IMR-90 (cell line): ENCODE data around the gene GLT8D2. TPM values are rescaled to one million over a fixed set of nuclear protein-coding genes. Genes with fewer than 3 reads are reported as not detected.
A peak's percentile ranks its signal among the peaks of the same experiment; 100 is the strongest.

Experiments
- ATAC-seq: fragments of 200-7000 bp; cut with Tn5 transposase; 2 replicates; pipeline ENCODE4 v1.9.1; 2020; ENCODE audit warnings: low read depth, mild to moderate bottlenecking, moderate library complexity
- BruUV-seq: library from RNA; stranded (reverse); fragments of 400-500 nt; replicated peaks from 2 replicates; lab custom pipeline; 2021; lab: Mats Ljungman, UMichigan
- CTCF ChIA-PET: fragments of 300-600 bp; formaldehyde crosslinking; extraction: SDS; loops from one replicate; lab custom pipeline; 2021; ENCODE audit warnings: antibody characterized with exemption; lab: Yijun Ruan, JAX
- POLR2A ChIA-PET: fragments of 300-600 bp; sonication (Branson Sonifier 250); formaldehyde crosslinking; loops from one replicate; lab custom pipeline; 2022; ENCODE audit warnings: antibody characterized with exemption; ENCODE audit not compliant: unreplicated experiment; lab: Charles Lee
- DNase-seq: peaks from one replicate; pipeline ENCODE4 v3.0.0; 2013
- H2AFZ ChIP-seq: replicated peaks from 2 replicates; pipeline ENCODE3; 2013; ENCODE audit warnings: low read length, mild to moderate bottlenecking; ENCODE audit not compliant: poor library complexity
- H2AK5ac ChIP-seq: 2 replicates; pipeline ENCODE4 v1.6.1; 2013; ENCODE audit warnings: low read depth, low read length, inconsistent platforms
- H2AK9ac ChIP-seq: replicated peaks from 2 replicates; pipeline ENCODE3; 2013; ENCODE audit warnings: mild to moderate bottlenecking, low read depth, low read length, moderate library complexity; ENCODE audit not compliant: poor library complexity
- H2BK120ac ChIP-seq: 2 replicates; pipeline ENCODE4 v1.6.1; 2013; ENCODE audit warnings: low read depth, low read length, inconsistent platforms
- H2BK15ac ChIP-seq: 3 replicates; pipeline ENCODE4 v1.6.1; 2013; ENCODE audit warnings: low read depth, low read length, inconsistent platforms
- H2BK20ac ChIP-seq: 2 replicates; pipeline ENCODE4 v1.6.1; 2013; ENCODE audit warnings: low read depth, mild to moderate bottlenecking, inconsistent platforms, low read length, moderate library complexity
- H2BK5ac ChIP-seq: 2 replicates; pipeline ENCODE4 v1.6.1; 2013; ENCODE audit warnings: mild to moderate bottlenecking, low read depth, low read length, inconsistent platforms; ENCODE audit not compliant: poor library complexity, severe bottlenecking
- H3K14ac ChIP-seq: replicated peaks from 2 replicates; pipeline ENCODE4 v1.6.1; 2013; ENCODE audit warnings: low read depth, low read length, inconsistent platforms
- H3K18ac ChIP-seq: 2 replicates; pipeline ENCODE4 v1.6.1; 2013; ENCODE audit warnings: low read depth, low read length, control low read depth
- H3K23ac ChIP-seq: 2 replicates; pipeline ENCODE4 v1.6.1; 2013; ENCODE audit warnings: low read depth, low read length, inconsistent platforms
- H3K27ac ChIP-seq: 2 replicates; pipeline ENCODE4 v1.5.1; 2013; ENCODE audit warnings: mild to moderate bottlenecking, control low read depth, low read length; ENCODE audit not compliant: insufficient read depth
- H3K27me3 ChIP-seq: 2 replicates; pipeline ENCODE4 v1.6.1; 2013; ENCODE audit warnings: low read length; ENCODE audit not compliant: control insufficient read depth, insufficient read depth
- H3K36me3 ChIP-seq: 2 replicates; pipeline ENCODE4 v1.6.1; 2013; ENCODE audit warnings: low read length, mixed read lengths; ENCODE audit not compliant: control insufficient read depth, insufficient read depth
- H3K4ac ChIP-seq: 2 replicates; pipeline ENCODE4 v1.6.1; 2013; ENCODE audit warnings: low read depth, low read length, inconsistent platforms
- H3K4me1 ChIP-seq: 2 replicates; pipeline ENCODE4 v1.6.1; 2013; ENCODE audit warnings: low read length, mixed read lengths; ENCODE audit not compliant: control insufficient read depth, insufficient read depth
- H3K4me2 ChIP-seq: 2 replicates; pipeline ENCODE4 v1.6.1; 2013; ENCODE audit warnings: low read depth, mild to moderate bottlenecking, control low read depth, low read length, moderate library complexity
- H3K4me3 ChIP-seq: 2 replicates; pipeline ENCODE4 v1.5.1; 2013; ENCODE audit warnings: low read depth, mild to moderate bottlenecking, control low read depth, low read length, moderate library complexity; ENCODE audit not compliant: insufficient read depth
- H3K56ac ChIP-seq: 2 replicates; pipeline ENCODE4 v1.6.1; 2013; ENCODE audit warnings: low read length, inconsistent platforms; ENCODE audit not compliant: insufficient read depth; ENCODE audit errors: extremely low read depth
- H3K79me1 ChIP-seq, 2 experiments: 2 replicates each; pipeline ENCODE4 v1.6.1; 2013; ENCODE audit warnings: low read length in 2 of 2, inconsistent platforms in 1 of 2, low read depth in 1 of 2
- H3K9ac ChIP-seq: 2 replicates; pipeline ENCODE4 v1.6.1; 2013; ENCODE audit warnings: low read depth, low read length, control low read depth
- H3K9me1 ChIP-seq: 2 replicates; pipeline ENCODE4 v1.6.1; 2013; ENCODE audit warnings: low read length, inconsistent platforms; ENCODE audit not compliant: insufficient read depth
- H3K9me3 ChIP-seq: 2 replicates; pipeline ENCODE4 v1.6.1; 2013; ENCODE audit warnings: low read length; ENCODE audit not compliant: control insufficient read depth, insufficient read depth
- H4K20me1 ChIP-seq: 2 replicates; pipeline ENCODE4 v1.6.1; 2013; ENCODE audit warnings: low read length, inconsistent platforms; ENCODE audit not compliant: insufficient read depth
- H4K5ac ChIP-seq: 2 replicates; pipeline ENCODE4 v1.6.1; 2013; ENCODE audit warnings: mild to moderate bottlenecking, low read depth, low read length, control low read depth
- H4K8ac ChIP-seq, 2 experiments: 2 replicates each; pipeline ENCODE4 v1.6.1; 2013; ENCODE audit warnings: low read depth in 2 of 2, low read length in 2 of 2, control low read depth in 1 of 2, inconsistent platforms in 1 of 2
- H4K91ac ChIP-seq: 2 replicates; pipeline ENCODE4 v1.6.1; 2013; ENCODE audit warnings: low read depth, low read length, inconsistent platforms; ENCODE audit not compliant: insufficient read depth
- BHLHE40 ChIP-seq: fragments of 150-350 bp; IDR thresholded peaks from 2 replicates; pipeline ENCODE4 v1.6.1; 2016; ENCODE audit warnings: mild to moderate bottlenecking, low read depth, low read length
- CEBPB ChIP-seq: IDR thresholded peaks from 2 replicates; pipeline ENCODE4 v1.6.1; 2012; ENCODE audit warnings: low read depth, low read length, improper control_type of control experiment
- CHD1 ChIP-seq: IDR thresholded peaks from 2 replicates; pipeline ENCODE4 v1.6.1; 2012; ENCODE audit warnings: low read depth, low read length, improper control_type of control experiment
- FOS ChIP-seq: fragments of 150-350 bp; IDR thresholded peaks from 2 replicates; pipeline ENCODE4 v1.6.1; 2016; ENCODE audit warnings: low read depth, low read length
- MAFK ChIP-seq: IDR thresholded peaks from 2 replicates; pipeline ENCODE4 v1.6.1; 2012; ENCODE audit warnings: low read depth, low read length, improper control_type of control experiment
- MAZ ChIP-seq: IDR thresholded peaks from 2 replicates; pipeline ENCODE4 v1.6.1; 2012; ENCODE audit warnings: low read depth, mild to moderate bottlenecking, low read length, improper control_type of control experiment, moderate library complexity, borderline replicate concordance
- MXI1 ChIP-seq: IDR thresholded peaks from 2 replicates; pipeline ENCODE4 v1.6.1; 2012; ENCODE audit warnings: low read depth, mild to moderate bottlenecking, low read length, moderate library complexity, borderline replicate concordance
- NFE2L2 ChIP-seq: fragments of 150-350 bp; IDR thresholded peaks from 2 replicates; pipeline ENCODE4 v1.6.1; 2016; ENCODE audit warnings: low read depth, mild to moderate bottlenecking, low read length
- POLR2A ChIP-seq: IDR thresholded peaks from 2 replicates; pipeline ENCODE4 v1.6.1; 2012; ENCODE audit warnings: mild to moderate bottlenecking, low read depth, low read length
- RAD21 ChIP-seq: IDR thresholded peaks from 2 replicates; pipeline ENCODE4 v1.6.1; 2012; ENCODE audit warnings: low read length, improper control_type of control experiment
- RFX5 ChIP-seq: IDR thresholded peaks from 2 replicates; pipeline ENCODE4 v1.8.0; 2012; ENCODE audit warnings: low read depth, mild to moderate bottlenecking, low read length, moderate library complexity
- SMC3 ChIP-seq: fragments of 150-350 bp; IDR thresholded peaks from 2 replicates; pipeline ENCODE4 v1.6.1; 2016; ENCODE audit warnings: low read depth, mild to moderate bottlenecking, antibody characterized with exemption, low read length, moderate library complexity
- WGBS, 2 experiments: methylation state at CpG; one replicate each; pipeline versions ENCODE4 v1.1.5 to v1.1.7; 2013; ENCODE audit warnings: missing lambda C conversion rate in 2 of 2; ENCODE audit not compliant: insufficient read length in 1 of 2; ENCODE audit errors: extremely low coverage in 2 of 2; 5-methylcytosine and 5-hydroxymethylcytosine counted together
- dilution Hi-C: fragments of 300-500 bp; cut with HindIII; formaldehyde crosslinking; loops from one replicate; pipeline ENCODE4 v1.14.3; 2018; ENCODE audit warnings: low sequenced_read_pairs; ENCODE audit not compliant: unreplicated experiment
- in situ Hi-C: fragments of 300-500 bp; cut with MboI; formaldehyde crosslinking; loops from 3 replicates; pipeline ENCODE4 v1.14.3; 2019; ENCODE audit warnings: low sequenced_read_pairs, inconsistent platforms, mixed read lengths
- intact Hi-C: fragments of 100-400 bp; cut with micrococcal nuclease; formaldehyde crosslinking; loops from 2 replicates; pipeline ENCODE4 v1.10.0; 2022
- polyA plus RNA-seq, 3 experiments: library from polyadenylated mRNA; depleted of rRNA; stranded (reverse); fragments of >200 nt; gene quantifications; 2 replicates each; pipeline ENCODE4 v1.2.3, GENCODE V29; 2012; ENCODE audit warnings: low replicate concordance in 1 of 3
- total RNA-seq: library from RNA; depleted of rRNA; stranded (reverse); fragments of >200 nt; gene quantifications from 2 replicates; pipeline ENCODE4 v1.2.3, GENCODE V29; 2012
- TF ChIP-seq, protein P1 (sequence below): fragments of 150-350 bp; IDR thresholded peaks from 2 replicates; pipeline ENCODE4 v1.6.1; 2016; ENCODE audit warnings: low read depth, mild to moderate bottlenecking, low read length, moderate library complexity, borderline replicate concordance

GLT8D2 gene
- total and polyA plus RNA-seq, 2 of the 4 experiments (the other 2 are of a cell fraction), result 33.5 to 47.9 TPM

DNA sequence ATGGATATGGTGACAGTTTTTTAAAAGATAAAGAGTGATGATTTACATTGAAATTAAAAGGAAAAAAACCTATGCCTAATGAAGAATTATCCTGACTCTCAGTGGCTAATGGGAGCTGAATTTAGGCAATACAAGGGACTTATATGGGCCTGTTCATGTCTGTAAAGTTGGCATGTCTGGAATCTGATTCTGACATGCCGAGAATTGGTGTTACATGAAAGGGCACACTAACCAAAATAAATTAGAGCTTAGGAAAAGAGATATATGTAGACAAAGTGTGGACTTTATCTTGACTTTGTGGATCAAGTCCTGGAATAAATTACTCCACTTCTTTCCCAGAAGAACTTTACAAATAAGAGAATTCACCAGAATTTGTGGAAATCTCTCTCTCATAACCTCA, 83.3 kb downstream of the GLT8D2 start (continued):
- TF ChIP-seq MAZ (no peak), RAD21 (no peak)

DNA sequence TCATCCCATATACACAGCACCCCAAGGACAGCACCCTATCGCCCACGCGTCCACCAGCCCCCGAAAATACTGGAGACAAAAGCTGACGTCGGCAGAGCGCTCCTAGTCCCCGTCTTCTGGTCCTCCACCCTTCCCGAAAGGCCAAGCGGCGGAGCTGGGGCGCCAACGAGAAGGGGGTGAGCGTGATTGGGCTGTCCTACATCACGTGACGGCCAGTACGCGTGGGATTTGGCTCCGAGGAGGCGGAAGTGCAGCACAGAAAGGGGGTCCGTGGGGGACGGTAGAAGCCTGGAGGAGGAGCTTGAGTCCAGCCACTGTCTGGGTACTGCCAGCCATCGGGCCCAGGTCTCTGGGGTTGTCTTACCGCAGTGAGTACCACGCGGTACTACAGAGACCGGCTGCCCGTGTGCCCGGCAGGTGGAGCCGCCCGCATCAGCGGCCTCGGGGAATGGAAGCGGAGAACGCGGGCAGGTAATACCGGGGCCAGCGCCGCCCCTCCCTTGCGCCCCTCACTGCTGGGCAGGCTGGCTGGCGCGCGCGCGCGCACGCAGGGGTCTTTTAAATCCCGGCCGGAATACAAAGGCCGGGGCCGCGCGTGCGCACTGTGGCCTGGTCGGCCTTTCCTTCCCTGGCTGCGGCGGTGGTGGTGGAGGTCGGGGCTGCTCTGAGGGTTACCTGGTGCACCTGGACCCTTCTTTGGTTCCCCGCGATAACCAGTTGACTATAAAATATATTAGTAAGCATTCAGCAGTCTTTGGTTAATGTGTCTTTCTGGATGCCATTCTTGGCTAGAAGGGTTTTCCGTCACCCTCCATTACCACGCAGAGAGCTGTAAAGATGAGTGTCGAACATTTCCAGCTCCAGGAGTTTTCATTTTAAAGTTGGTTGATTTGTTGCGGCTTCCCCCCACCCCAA, 84.1 kb downstream of the GLT8D2 start, which contains the start of gene TDG:
Gene TDG (plus strand): TSS at position 283 of the 915 bp plus-strand sequence. CDS start 166 bp downstream, at position 449.
- Histone ChIP-seq H2AK5ac (peak within 1 kb of the TSS; percentile 92), H3K9me1 (peaks cover 4% of the 10 kb centered on the region; the same call in 1 of the 2 replicates), H4K91ac (peak within 1 kb of the TSS; percentile 100), H3K79me1 (peaks cover 11 to 63% of the 10 kb centered on the region in 2 experiments; a peak in 3 of 4 replicates), H2BK20ac (no peak within 1 kb of the TSS), H3K18ac (peak within 1 kb of the TSS; percentile 90), H3K56ac (peak within 1 kb of the TSS; percentile 97), H2BK15ac (peak within 1 kb of the TSS; percentile 48; the same call in 1 of the 3 replicates), H3K4me1 (peaks cover 12% of the 10 kb centered on the region), H3K23ac (peak within 1 kb of the TSS; percentile 99), H2BK5ac (peak within 1 kb of the TSS; percentile 95), H3K27me3 (no peaks in the 10 kb centered on the region), H3K14ac (peak within 1 kb of the TSS; percentile 100), H3K9ac (peak within 1 kb of the TSS; percentile 99), H3K27ac (peak within 1 kb of the TSS; percentile 91), H3K4ac (peak within 1 kb of the TSS; percentile 98), H2BK120ac (peak within 1 kb of the TSS; percentile 86), H3K4me2 (peak within 1 kb of the TSS; percentile 87), H3K9me3 (no peaks in the 10 kb centered on the region), H3K36me3 (peaks cover 1% of the 10 kb centered on the region), H2AFZ (peak within 1 kb of the TSS; percentile 92), H4K20me1 (peaks cover 16% of the 10 kb centered on the region), H4K5ac (peak within 1 kb of the TSS; percentile 97), H4K8ac (peak within 1 kb of the TSS; percentile 96 to 99), H3K4me3 (peak within 1 kb of the TSS; percentile 85), H2AK9ac (peak within 1 kb of the TSS; percentile 100)
- in situ Hi-C loops (no loop called here), dilution Hi-C loops (no loop called here), intact Hi-C loops (loop anchor here (1.0 to 10.0 kb wide), 4 partner anchors 9 to 319 kb away; partner anchors contain the start of gene HCFC2)
- no TSS peak for BruUV-seq
- 0% methylated on average over 20 of the region's 64 CpGs; no CpG with 5 or more reads in 1 of the 2 experiments for WGBS, 2 experiments
- ChIA-PET CTCF (interaction anchor here (1.2 to 1.5 kb wide), 2 partner anchors 102 to 143 kb away, joined by 3 to 7 read pairs; no protein-coding TSS in a partner anchor), POLR2A (interaction anchor here (0.7 to 1.4 kb wide), 5 partner anchors 9 to 99 kb away, joined by 3 to 6 read pairs (median 4); a partner anchor contains a TSS)
- peak; percentile 92 for ATAC-seq
- DNase-seq, result peak; percentile 99
- peak; percentile 80 for TF ChIP-seq MAZ
- TF ChIP-seq POLR2A, result peak; percentile 89
- no peak for TF ChIP-seq CHD1
- TF ChIP-seq SMC3, result peak; percentile 7; the same call in 1 of the 2 replicates
- TF ChIP-seq, protein P1, sequence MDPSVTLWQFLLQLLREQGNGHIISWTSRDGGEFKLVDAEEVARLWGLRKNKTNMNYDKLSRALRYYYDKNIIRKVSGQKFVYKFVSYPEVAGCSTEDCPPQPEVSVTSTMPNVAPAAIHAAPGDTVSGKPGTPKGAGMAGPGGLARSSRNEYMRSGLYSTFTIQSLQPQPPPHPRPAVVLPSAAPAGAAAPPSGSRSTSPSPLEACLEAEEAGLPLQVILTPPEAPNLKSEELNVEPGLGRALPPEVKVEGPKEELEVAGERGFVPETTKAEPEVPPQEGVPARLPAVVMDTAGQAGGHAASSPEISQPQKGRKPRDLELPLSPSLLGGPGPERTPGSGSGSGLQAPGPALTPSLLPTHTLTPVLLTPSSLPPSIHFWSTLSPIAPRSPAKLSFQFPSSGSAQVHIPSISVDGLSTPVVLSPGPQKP, result no peak
- peak; percentile 77 for TF ChIP-seq BHLHE40
- peak; percentile 64; the same call in 1 of the 2 replicates for TF ChIP-seq MAFK
- no peak for TF ChIP-seq RAD21
- no peak for TF ChIP-seq CEBPB
- no peak for TF ChIP-seq NFE2L2
- TF ChIP-seq MXI1, result peak; percentile 55; the same call in 1 of the 2 replicates
- no peak for TF ChIP-seq RFX5
- TF ChIP-seq FOS, result no peak; the same call in 1 of the 2 replicates
